Stimulated activated CD4-positive, alpha-beta T cell treated with anti-CD3 and anti-CD28 coated beads, Interleukin-15, amount 100 ng/mL, for 48 hours (primary cell): Measurements from ENCODE around the gene PTPN14.

Source experiments
- DNase-seq, 2 donors: peaks; one replicate each; pipeline ENCODE4 v3.0.0-alpha.2; 2020; ENCODE audit warnings: low read depth in 2 of 2

Gene PTPN14

DNA sequence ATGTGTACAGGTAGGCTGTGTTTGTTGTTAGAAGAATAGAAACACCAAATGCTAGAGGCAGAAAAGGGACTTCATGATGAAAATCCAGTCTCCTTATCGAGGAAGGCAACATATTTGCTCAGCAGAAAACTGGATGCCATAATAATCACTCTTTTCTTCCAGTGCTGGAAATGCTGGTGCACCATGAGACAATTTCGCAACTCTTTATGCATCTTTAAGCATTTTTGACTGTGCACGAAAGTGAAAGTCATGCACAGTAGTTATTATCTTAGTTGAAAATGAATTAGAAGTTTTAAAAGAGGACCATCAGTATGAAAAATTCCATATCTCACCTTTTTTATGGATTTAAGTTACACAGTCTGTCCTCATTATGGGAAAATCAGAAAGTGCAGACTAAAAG, 241.4 kb downstream of the PTPN14 start:
- no peak for DNase-seq

DNA sequence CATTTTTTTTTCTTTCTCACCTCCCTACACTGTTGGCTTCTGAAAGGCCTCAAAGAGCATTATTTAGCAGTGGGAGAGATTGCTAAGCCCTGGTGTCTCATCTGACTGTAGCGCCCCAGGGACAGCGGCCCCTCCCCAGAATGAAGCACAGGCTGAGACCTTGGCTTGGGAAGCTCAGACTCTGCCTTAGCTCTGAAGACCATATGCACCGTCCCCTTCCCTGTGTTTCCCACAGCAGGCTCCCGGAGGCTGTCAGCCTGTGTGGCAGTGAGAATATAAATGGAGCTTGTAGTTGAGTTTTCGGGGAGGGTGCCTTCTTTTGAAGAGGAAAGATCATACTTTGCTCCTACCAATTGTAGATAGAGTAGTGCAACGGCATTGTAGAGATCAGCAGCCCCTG, 245.1 kb downstream of the PTPN14 start:
- no peak for DNase-seq

DNA sequence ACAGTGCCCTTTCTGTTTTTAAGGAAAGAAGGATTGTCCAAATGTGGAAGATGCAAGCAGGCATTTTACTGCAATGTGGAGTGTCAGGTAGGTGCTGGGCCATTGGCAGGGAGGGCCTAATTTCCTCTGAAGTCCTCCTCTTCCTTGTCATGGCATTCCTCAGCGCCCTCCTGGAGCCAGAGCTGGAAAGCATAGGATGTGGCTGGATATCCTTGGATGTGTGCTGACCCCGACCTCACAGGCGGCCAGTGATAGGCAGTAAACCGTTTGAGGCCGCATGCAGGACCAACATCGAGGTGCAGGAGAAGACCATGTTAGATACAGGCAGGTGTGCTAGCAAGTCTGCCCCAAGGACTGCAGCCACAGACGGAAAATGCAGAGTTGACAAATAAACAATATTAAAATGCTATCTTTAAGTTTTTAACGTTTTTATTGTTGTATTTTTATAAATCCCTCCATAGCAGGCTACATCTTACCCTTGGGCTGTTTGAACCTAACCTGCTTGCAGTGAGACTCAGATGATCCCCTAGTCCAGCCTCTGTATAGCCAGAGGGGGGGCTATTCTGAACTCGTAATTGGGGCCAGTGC, 246.1 kb downstream of the PTPN14 start:
- DNase-seq, result no peak

DNA sequence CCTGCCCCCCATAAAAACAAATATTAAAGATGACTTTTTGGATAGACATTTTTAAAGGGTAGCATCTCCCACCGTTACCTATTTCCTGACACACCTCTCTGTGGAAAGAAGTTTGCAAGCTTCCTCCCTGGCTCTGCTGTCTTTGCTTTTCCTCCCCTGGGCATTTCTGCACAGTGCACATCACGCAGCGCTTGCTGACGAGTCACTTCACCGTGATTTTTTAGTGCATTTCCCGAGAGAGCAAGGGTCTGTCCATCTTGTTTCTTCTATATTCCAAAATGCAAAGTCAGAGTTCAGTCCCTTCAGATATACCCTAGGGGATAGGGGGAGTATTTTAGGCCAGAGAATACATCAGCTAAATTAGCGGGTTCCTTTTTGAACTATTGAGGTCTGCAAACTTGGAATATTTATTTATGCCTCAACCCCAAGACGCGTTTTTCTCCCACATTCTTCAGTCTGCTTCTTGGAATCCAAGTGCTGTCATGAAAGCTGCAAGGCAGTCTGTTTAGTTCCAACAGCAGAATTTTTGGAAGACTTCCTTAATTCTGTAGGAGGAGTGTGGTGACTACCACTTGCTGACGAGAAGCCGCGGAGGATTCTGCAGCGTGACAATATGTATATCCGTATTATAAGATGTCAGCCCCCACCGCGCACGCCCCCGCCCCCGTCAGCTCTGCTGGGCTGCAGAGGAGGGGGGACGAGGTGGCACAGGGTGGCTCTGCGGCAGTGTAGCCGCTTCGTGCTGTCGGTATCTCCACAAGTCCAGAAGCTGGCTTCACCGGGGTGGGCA, 248.1 kb downstream of the PTPN14 start:
- DNase-seq, result no peak

DNA sequence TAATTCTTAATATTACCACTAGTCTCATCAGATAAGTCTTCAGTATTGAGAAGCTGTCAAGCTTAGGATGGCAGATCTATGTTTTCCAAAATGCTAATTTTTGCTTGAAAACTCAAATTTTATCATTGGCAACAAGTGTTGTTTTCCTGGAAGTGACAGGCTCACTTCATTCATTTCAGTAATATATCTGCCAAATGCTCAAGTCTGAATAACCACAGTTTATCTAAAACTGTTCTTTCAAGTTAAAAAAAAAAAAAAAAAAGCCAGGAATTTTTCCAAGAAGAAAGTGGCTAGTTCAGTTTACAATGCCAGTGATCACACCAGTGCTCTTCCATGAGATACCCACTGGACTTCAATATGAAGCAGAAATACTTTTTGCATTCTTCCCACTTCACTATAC, 249.9 kb downstream of the PTPN14 start:
- DNase-seq, result no peak

DNA sequence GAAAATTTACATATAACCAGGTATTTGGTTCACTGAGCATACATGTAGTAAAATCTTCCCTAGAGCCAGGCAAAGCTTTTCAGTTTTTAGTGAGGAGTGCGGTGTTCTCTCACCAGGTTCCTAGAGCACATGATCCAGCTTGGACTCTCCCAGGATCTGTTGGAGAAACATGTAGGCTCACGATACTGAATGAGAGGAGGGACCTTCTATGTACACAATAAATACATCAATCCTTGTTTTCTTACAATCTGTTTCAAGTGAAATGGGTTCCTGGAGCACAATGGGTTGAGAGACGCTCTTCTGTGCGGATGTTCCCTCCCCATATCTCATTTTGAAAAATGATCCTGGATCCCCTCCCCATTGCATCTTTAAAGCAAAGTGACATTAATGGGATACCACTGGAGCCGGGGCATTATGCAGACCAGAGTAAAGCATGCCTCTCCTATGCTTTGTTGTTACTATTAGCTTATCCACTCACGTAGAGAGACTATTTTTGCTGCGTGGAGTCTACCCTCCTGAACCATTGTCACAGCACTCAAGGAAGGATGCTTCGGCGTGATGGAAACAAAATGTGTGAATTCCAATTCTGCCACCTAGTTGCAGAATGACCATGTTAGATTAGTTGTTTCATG, 251.1 kb downstream of the PTPN14 start:
- DNase-seq, result no peak
